22Rv1 (cell line): ENCODE data around the gene ANG.
"Not testable (repeated sequence)": the region's sequence is repeated elsewhere in the genome, so short reads cannot be mapped to it uniquely, and the experiment has no call there.

Source experiments
- H3K27ac ChIP-seq: fragments of 450-650 bp; 2 replicates; pipeline ENCODE4 v1.5.1; 2017
- ZFX ChIP-seq: fragments of 450-650 bp; IDR thresholded peaks from 2 replicates; pipeline ENCODE4 v1.6.1; 2017; ENCODE audit warnings: antibody characterized with exemption, borderline replicate concordance
- TF ChIP-seq, protein P1 (sequence below): fragments of 450-650 bp; IDR thresholded peaks from 2 replicates; pipeline ENCODE4 v1.5.1; 2017; ENCODE audit warnings: mild to moderate bottlenecking

ANG gene

GRCh38 chr14:20662968-20663732 is 25.4 kb upstream of the ANG start:
- peak overlapping the region; percentile 77 for H3K27ac ChIP-seq

DNA sequence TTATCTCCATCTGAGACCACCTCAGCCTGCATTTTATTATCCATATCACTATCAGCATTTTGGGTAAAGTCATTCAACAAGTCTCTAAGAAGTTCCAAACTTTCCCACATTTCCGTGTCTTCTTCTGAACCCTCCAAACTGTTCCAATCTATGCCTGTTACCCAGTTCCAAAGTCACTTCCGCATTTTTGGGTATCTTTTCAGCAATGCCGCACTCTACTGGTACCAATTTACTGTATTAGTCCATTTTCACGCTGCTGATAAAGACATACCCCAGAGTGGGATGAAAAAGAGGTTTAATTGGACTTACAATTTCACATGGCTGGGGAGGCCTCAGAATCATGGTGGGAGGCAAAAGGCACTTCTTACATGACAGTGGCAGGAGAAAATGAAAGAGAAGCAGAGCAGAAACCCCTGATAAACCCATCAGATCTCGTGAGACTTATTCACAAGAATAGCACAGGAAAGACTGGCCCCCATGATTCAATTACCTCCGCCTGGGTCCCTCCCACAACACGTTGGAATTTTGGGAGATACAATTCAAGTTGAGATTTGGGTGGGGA is 22.1 kb upstream of the ANG start:
- not testable (repeated sequence) for H3K27ac ChIP-seq

More at GRCh38 chr14:20662968-20663732, 25.4 kb upstream of the ANG start:
- TF ChIP-seq, protein P1, sequence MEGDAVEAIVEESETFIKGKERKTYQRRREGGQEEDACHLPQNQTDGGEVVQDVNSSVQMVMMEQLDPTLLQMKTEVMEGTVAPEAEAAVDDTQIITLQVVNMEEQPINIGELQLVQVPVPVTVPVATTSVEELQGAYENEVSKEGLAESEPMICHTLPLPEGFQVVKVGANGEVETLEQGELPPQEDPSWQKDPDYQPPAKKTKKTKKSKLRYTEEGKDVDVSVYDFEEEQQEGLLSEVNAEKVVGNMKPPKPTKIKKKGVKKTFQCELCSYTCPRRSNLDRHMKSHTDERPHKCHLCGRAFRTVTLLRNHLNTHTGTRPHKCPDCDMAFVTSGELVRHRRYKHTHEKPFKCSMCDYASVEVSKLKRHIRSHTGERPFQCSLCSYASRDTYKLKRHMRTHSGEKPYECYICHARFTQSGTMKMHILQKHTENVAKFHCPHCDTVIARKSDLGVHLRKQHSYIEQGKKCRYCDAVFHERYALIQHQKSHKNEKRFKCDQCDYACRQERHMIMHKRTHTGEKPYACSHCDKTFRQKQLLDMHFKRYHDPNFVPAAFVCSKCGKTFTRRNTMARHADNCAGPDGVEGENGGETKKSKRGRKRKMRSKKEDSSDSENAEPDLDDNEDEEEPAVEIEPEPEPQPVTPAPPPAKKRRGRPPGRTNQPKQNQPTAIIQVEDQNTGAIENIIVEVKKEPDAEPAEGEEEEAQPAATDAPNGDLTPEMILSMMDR, result peak; percentile 73
- TF ChIP-seq ZFX, result no peak

GRCh38 chr14:20667957-20668356 is 20.6 kb upstream of the ANG start:
- no peak overlapping the region for H3K27ac ChIP-seq
- TF ChIP-seq, protein P1, result no peak
- TF ChIP-seq ZFX, result no peak

DNA sequence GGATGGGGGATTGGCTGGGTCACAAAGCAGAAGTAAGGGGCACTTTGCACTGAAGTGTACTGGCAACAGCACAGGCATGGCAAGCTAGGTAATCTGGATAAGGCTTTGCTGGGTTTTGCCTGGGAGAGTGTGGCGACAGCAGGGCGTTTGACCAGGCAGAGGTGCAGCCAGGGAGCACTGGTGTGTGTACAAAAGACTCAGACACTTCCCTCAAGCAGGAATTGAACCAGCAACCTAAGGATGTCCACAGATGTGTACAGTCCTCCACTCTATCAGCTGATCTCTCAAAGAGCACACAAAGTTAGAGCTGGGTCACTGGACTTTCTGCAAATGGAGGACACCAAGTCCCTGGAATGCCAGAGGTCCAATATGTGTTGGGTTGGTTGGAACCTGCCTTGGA is 19.6 kb upstream of the ANG start:
- TF ChIP-seq, protein P1, result no peak
- no peak for TF ChIP-seq ZFX
- H3K27ac ChIP-seq, result no peak overlapping the region

GRCh38 chr14:20671597-20672283 is 16.8 kb upstream of the ANG start:
- peak overlapping the region; percentile 50 for H3K27ac ChIP-seq
- TF ChIP-seq ZFX, result no peak
- TF ChIP-seq, protein P1, result no peak

DNA sequence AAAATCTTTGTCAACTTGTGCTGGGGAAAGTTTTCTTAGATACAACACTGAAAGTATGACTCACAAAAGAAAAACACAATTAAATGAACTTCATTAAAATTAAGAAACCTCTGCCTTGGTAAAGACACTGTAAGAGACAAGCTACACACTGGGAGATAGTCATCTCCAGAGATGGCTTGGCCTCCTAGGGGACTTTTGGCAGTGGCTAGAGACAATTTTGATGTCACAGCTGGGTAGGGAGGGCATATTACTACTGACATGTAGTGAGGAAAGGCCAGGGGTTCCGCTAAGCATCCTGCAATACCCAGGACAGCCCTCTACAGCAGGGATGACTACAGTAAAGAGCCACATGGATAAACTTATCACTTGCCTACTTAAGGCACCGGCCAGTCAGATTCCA is 12.9 kb upstream of the ANG start:
- H3K27ac ChIP-seq, result no peak overlapping the region
- TF ChIP-seq ZFX, result no peak
- TF ChIP-seq, protein P1, result no peak

GRCh38 chr14:20676072-20676471 is 12.5 kb upstream of the ANG start:
- TF ChIP-seq, protein P1, result no peak
- no peak for TF ChIP-seq ZFX
- H3K27ac ChIP-seq, result no peak overlapping the region
